GM21447 (cell line): ENCODE results near the gene MAP1LC3B2.
"Not testable (repeated sequence)": the region's sequence is repeated elsewhere in the genome, so short reads cannot be mapped to it uniquely, and the experiment has no call there.

Experiments used
- ATAC-seq: cut with Tn5 transposase; IDR thresholded peaks from one replicate; pipeline ENCODE4 v1.9.1; 2021; ENCODE audit not compliant: unreplicated experiment

Gene MAP1LC3B2

DNA sequence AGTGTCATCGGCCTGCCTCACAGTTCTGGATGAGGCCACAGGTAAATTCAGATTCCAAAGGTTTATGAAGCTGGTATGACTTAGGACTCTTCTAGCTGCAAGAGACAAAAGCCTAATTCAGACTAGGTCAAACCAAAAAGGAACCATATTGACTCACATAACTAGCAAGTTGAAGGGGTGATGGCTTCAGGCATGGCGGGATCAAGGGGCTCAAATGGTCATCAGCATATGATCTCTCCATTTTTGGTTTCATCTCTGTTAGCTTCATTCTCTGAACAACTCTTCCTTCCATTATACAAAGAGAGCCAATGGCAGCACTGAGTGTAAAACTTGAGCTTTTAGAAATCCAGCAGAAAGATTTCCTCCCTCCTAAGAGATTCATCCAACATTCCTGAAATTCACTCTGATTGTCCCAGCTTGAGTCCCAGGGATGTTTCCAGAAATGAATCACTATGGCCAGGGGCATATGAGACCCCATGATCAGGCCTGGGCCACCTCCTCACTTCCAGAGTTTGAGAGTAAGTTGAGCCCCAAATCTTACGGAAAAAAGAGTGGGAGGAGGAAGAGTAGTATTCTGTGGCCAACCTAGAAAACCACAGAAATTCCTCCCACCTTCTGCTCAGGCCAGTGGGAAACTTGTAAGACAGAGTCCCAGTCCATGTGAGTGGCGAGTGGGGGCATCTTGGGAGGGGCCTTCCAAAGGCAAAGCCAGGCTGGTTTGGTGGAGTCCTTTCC lies 2.0 kb upstream of the MAP1LC3B2 start:
- ATAC-seq, result no peak

DNA sequence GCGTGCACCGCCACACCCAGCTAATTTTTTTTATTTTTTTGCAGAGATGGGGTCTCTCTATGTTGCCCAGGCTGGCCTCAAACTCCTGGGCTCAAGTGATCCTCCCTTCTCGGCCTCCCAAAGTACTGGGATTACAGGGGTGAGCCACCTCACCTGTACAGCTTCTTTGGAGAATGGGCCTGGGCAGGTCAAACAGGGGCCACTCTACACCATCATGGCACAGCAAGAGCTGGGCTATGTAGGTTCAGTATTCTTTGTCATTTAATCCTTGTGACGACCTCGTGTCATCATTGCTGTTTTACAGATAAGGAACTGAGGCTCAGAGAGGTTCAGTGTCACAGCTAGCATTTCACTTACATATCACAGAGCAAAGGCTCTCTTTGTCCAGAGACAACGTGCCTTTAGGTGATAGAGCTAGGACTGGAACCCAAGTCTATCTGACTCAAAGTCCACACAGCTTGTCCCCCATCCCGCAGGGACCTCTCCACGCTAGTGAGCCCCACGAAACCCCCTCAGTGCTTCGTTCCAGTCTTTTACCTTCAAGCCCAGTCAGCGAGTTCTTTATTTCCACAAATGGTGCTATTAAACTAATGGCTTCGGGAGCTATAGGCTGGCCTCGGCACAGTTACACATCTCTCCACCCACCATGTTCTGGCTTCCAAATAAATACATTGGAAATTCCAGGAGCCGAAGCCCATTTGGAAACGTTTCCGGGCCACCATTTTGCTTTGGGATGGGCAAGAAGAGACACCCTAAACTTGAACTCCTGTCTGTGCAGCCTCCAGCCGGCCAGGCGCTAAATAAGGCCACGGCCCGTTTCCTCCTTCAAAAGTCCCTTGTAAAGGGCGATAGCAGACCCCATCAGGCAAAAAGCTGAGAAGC lies 660 bp upstream of the MAP1LC3B2 start:
- no peak for ATAC-seq

GRCh38 chr12:116561181-116561821 lies 2.1 kb downstream of the MAP1LC3B2 start:
- no peak for ATAC-seq

GRCh38 chr12:116562090-116562489 lies 2.9 kb downstream of the MAP1LC3B2 start:
- ATAC-seq, result no peak

DNA sequence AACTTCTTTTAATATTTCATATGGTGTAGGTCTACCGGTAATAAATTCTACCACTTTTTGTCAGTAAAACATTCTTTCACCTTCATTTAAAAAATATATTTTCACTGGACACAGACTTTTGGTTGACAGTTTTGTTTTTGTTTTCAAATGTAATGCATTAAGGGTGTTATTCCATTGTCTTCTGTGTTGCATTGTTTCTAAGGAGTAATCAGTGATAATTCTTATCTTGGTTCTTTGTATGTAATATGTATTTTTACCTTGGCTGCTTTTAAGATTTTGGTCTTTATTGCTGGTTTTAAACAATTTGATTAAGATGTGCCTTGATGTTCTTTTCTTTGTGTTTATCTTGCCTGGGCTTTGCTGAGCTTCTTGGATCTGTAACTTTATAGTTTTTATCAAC lies 4.1 kb downstream of the MAP1LC3B2 start:
- no peak for ATAC-seq

GRCh38 chr12:116564080-116564479 lies 4.9 kb downstream of the MAP1LC3B2 start:
- ATAC-seq, result no peak

- ATAC-seq, result not testable (repeated sequence)
These were observed 6.0 kb downstream of the MAP1LC3B2 start for GRCh38 chr12:116565221-116565620.

GRCh38 chr12:116565963-116566362 lies 6.8 kb downstream of the MAP1LC3B2 start:
- ATAC-seq, result no peak

- no peak for ATAC-seq
These were observed 9.0 kb downstream of the MAP1LC3B2 start for GRCh38 chr12:116568203-116568602.

DNA sequence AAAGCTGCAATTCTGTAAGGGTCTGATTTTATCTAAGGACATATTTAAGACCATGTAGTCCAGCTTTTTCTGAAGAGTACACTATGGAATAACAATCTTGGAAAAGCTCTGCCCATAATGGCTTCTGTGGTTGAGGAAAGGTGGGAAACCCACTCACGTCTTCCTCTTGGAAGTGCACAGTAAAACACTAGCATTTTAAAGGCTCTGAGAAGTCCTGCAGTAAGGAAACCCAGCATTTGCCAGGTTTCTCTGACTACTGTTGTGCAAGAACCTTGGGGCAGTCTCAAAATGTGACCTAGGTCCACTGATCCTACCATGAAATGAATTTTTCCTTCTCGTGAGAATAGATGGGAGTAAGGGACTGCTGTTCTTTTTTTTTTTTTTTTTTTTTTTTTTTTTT lies 11.9 kb downstream of the MAP1LC3B2 start:
- ATAC-seq, result no peak

DNA sequence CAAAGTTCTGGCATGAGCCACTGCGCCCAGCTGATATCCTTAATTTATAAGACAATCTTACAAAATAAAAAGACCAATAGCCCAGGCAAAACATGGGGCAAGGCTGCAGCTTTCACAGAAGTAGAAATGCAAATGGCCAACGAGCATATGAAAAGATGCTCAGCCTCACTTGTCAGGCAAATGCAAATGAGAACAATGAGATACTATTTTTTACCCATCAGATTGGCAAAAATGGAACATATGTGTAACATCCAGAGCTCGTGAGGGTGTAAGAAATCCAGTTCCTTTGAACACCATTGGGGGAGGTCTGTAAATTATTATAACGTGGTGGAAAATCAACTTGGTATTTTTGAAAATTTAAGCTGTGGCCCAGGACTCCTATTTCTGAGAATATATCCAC lies 14.6 kb downstream of the MAP1LC3B2 start:
- ATAC-seq, result no peak

- ATAC-seq, result not testable (repeated sequence)
These were observed 16.6 kb downstream of the MAP1LC3B2 start for GRCh38 chr12:116575754-116576153.

DNA sequence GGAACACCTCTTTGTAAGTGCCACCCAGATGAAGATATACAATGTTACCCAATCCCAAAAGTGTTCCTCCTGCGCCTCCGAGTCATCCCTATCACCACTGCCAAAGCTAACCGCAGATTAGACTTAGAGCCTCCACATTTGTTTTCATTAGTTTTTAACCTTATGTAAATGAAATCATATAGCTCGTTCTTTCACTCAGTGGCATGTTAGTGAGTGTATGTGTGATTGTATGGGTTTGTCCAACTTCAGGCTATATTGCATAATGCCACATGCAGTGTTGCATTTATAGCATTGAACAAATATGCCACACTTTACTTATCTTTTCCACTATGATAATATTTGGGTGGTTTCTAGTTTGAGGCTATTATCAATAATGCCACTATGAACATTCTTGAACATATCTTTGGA lies 18.0 kb downstream of the MAP1LC3B2 start:
- no peak for ATAC-seq

- ATAC-seq, result no peak
These were observed 18.9 kb downstream of the MAP1LC3B2 start for GRCh38 chr12:116578051-116578450.

DNA sequence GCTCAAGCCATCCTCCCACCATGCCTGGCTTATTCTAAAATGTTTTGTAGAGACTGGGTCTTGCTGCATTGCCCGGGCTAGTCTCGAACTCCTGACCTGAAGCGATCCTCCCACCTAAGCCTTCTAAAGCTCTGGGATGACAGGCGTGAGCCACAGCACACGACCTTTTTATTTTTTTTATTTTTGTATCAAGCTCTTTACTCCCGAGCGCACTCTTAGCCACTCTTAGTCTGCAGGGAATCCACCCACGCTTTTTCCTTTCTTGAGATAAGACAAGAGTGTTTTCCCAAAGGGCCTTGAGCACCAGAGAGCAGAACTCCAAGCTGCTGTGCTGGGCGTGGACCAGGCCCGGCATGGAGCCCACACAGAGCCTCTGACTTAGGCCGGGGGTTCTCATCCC lies 23.4 kb downstream of the MAP1LC3B2 start:
- no peak for ATAC-seq

DNA sequence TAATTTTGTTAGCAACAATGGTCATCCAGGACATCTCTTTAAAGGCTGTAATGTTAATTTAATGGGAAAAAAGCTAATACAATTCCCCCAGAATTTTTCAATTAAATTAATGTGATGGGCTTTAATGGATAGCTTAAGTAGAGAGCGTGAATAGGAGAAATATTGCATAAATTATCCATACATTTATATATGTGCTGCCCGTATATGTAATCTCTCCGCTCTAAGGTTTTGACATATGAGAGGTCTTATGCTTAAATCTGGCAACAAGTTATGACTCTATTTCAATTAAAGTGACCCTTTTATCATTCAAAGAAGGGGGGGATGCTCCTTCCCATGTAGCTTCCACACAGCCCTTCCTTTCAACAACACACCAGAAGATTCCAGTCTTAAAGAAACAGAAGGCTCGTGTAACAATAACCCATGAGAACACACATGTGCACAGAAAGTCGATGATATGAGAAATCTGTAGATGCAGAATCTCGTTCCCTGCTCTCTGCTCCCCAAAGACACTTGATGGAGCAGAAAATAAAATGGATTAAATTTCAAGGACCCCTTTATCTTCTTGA lies 24.0 kb downstream of the MAP1LC3B2 start:
- ATAC-seq, result no peak

- no peak for ATAC-seq
These were observed 28.1 kb downstream of the MAP1LC3B2 start for GRCh38 chr12:116587270-116587669.

- ATAC-seq, result no peak
These were observed 29.3 kb downstream of the MAP1LC3B2 start for GRCh38 chr12:116588390-116589028.

- no peak for ATAC-seq
These were observed 30.4 kb downstream of the MAP1LC3B2 start for GRCh38 chr12:116589581-116589980.

DNA sequence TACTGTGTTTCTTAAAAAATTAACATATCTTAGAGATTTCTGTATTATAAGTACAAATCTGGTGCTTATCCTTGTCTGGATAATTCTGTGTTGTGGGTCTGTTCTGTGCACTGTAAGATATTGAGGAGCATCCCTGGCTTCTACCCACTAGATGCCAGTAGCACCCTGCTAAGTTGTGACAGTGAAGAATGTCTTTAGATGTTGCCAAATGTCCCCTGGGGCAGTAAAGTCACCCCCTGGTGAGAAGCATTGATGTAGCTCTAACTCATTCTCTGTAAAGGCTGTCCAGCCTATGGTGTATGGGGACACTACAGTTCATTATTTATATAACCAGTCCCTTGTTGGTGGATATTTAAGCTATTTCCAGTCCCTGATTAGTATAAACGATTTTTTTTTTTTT lies 31.4 kb downstream of the MAP1LC3B2 start:
- ATAC-seq, result no peak
